PC-3 (cell line): ENCODE data around the gene NT5DC3. TPM values are rescaled to one million over a fixed set of nuclear protein-coding genes. Genes with fewer than 3 reads are reported as not detected.

Source experiments
- ATAC-seq: fragments of 200-7000 bp; cut with Tn5 transposase; 2 replicates; pipeline ENCODE4 v1.9.1; 2020; ENCODE audit warnings: mild to moderate bottlenecking, moderate library complexity
- BruUV-seq: library from RNA; stranded (reverse); fragments of 400-500 nt; replicated peaks from 2 replicates; lab custom pipeline; 2021; lab: Mats Ljungman, UMichigan
- CTCF ChIA-PET: fragments of 300-600 bp; sonication (Branson Sonifier 250); formaldehyde crosslinking; loops from one replicate; lab custom pipeline; 2022; ENCODE audit warnings: antibody characterized with exemption; lab: Charles Lee
- POLR2A ChIA-PET: fragments of 300-600 bp; sonication (Branson Sonifier 250); formaldehyde crosslinking; loops from one replicate; lab custom pipeline; 2022; ENCODE audit warnings: antibody characterized with exemption; ENCODE audit not compliant: unreplicated experiment; lab: Charles Lee
- DNase-seq: peaks from one replicate; pipeline ENCODE4 v3.0.0-alpha.2; 2015
- H2AFZ ChIP-seq: fragments of 300-600 bp; sonication (generic); 2 replicates; pipeline ENCODE4 v1.6.0; 2016; ENCODE audit warnings: antibody characterized with exemption, low read length
- H3F3A ChIP-seq: fragments of 300-600 bp; sonication (generic); one replicate; pipeline ENCODE4 v1.6.0; 2017; ENCODE audit warnings: antibody characterized with exemption, low read length, control low read depth, mild to moderate bottlenecking; ENCODE audit not compliant: unreplicated experiment
- H3K27ac ChIP-seq: fragments of 300-600 bp; sonication (generic); 2 replicates; pipeline ENCODE4 v1.5.1; 2016; ENCODE audit warnings: mild to moderate bottlenecking, low read length
- H3K27me3 ChIP-seq: fragments of 300-600 bp; sonication (generic); 2 replicates; pipeline ENCODE4 v1.6.1; 2016; ENCODE audit warnings: low read length, mixed read lengths
- H3K36me3 ChIP-seq: fragments of 300-600 bp; sonication (generic); 2 replicates; pipeline ENCODE4 v1.6.1; 2016; ENCODE audit warnings: low read depth, mixed run types, low read length, mixed read lengths
- H3K4me1 ChIP-seq: fragments of 300-600 bp; sonication (generic); 2 replicates; pipeline ENCODE4 v1.5.1; 2016; ENCODE audit warnings: low read length; ENCODE audit not compliant: insufficient read depth
- H3K4me2 ChIP-seq: fragments of 300-600 bp; sonication (generic); 2 replicates; pipeline ENCODE4 v1.6.0; 2016; ENCODE audit warnings: low read length
- H3K4me3 ChIP-seq: fragments of 300-600 bp; sonication (generic); 2 replicates; pipeline ENCODE4 v1.5.1; 2016; ENCODE audit warnings: mild to moderate bottlenecking, low read length, mixed read lengths
- H3K79me2 ChIP-seq: fragments of 300-600 bp; sonication (generic); 2 replicates; pipeline ENCODE4 v1.6.1; 2017; ENCODE audit warnings: low read length, mixed read lengths
- H3K9ac ChIP-seq: fragments of 300-600 bp; sonication (generic); 2 replicates; pipeline ENCODE4 v1.6.0; 2016; ENCODE audit warnings: mild to moderate bottlenecking, low read length
- H3K9me2 ChIP-seq: fragments of 300-600 bp; sonication (generic); replicated peaks from 2 replicates; pipeline ENCODE4 v1.6.1; 2016; ENCODE audit warnings: mixed run types, low read length, mixed read lengths
- H3K9me3 ChIP-seq: fragments of 300-600 bp; sonication (generic); 2 replicates; pipeline ENCODE4 v1.6.1; 2016; ENCODE audit warnings: low read length, mixed read lengths
- H4K20me1 ChIP-seq: fragments of 300-600 bp; sonication (generic); 2 replicates; pipeline ENCODE4 v1.6.1; 2016; ENCODE audit warnings: low read length, mixed read lengths
- CTCF ChIP-seq: fragments of 300-600 bp; sonication (generic); conservative IDR thresholded peaks from 2 replicates; pipeline ENCODE4 v1.5.1; 2017; ENCODE audit warnings: antibody characterized with exemption, low read depth, mild to moderate bottlenecking, low read length
- EZH2 ChIP-seq: fragments of 300-600 bp; sonication (generic); IDR thresholded peaks from one replicate; pipeline ENCODE4 v1.6.1; 2017; ENCODE audit warnings: antibody characterized with exemption, mild to moderate bottlenecking, low read length; ENCODE audit not compliant: unreplicated experiment
- EZH2phosphoT487 ChIP-seq: fragments of 300-600 bp; sonication (generic); IDR thresholded peaks from 2 replicates; pipeline ENCODE4 v1.6.1; 2018; ENCODE audit warnings: mild to moderate bottlenecking, antibody characterized with exemption, low read length, borderline replicate concordance
- intact Hi-C: fragments of 100-400 bp; cut with micrococcal nuclease; formaldehyde crosslinking; loops from 2 replicates; pipeline ENCODE4 v1.9.0; 2023
- total RNA-seq: library from RNA; depleted of rRNA; stranded (reverse); fragments of >200 nt; gene quantifications from 2 replicates; pipeline ENCODE4 v1.2.3, GENCODE V29; 2014

The NT5DC3 gene
- total RNA-seq, 1 experiment from 2014 or later = 15.7 TPM

- Histone ChIP-seq H3K79me2 (no peaks in the 10 kb centered on the region), H3F3A (no peaks in the 10 kb centered on the region), H3K36me3 (peaks cover 52% of the 10 kb centered on the region), H2AFZ (no peak overlapping the region), H3K9me2 (no peaks in the 10 kb centered on the region), H3K4me2 (no peak overlapping the region), H3K9me3 (no peaks in the 10 kb centered on the region), H3K27ac (no peak overlapping the region), H4K20me1 (no peaks in the 10 kb centered on the region), H3K4me1 (peaks cover under 1% of the 10 kb centered on the region; the same call in 1 of the 2 replicates), H3K4me3 (no peak overlapping the region), H3K9ac (no peak overlapping the region), H3K27me3 (no peaks in the 10 kb centered on the region)
- intact Hi-C loops = no loop called here
- BruUV-seq = no TSS peak
- CTCF ChIA-PET = no interaction called here
- no peak for ATAC-seq
- POLR2A ChIA-PET = no interaction called here
- TF ChIP-seq CTCF (no peak), EZH2 (no peak), EZH2phosphoT487 (no peak)
- no peak for DNase-seq
These were observed 46.5 kb downstream of the NT5DC3 start for GRCh38 chr12:103794309-103795213.

- H3K9ac ChIP-seq = no peak overlapping the region
- no peak overlapping the region for H2AFZ ChIP-seq
- no TSS peak for BruUV-seq
- CTCF ChIA-PET = no interaction called here
- H3K9me3 ChIP-seq = no peaks in the 10 kb centered on the region
- POLR2A ChIA-PET = no interaction called here
- no peaks in the 10 kb centered on the region for H3K4me1 ChIP-seq
- H4K20me1 ChIP-seq = no peaks in the 10 kb centered on the region
- no peak overlapping the region for H3K4me3 ChIP-seq
- peaks cover 49% of the 10 kb centered on the region for H3K36me3 ChIP-seq
- DNase-seq = no peak
- no peak for TF ChIP-seq CTCF
- no peak for TF ChIP-seq EZH2phosphoT487
- TF ChIP-seq EZH2 = no peak
- no peaks in the 10 kb centered on the region for H3K9me2 ChIP-seq
- no peaks in the 10 kb centered on the region for H3K79me2 ChIP-seq
- no peak overlapping the region for H3K27ac ChIP-seq
- intact Hi-C loops = no loop called here
- no peaks in the 10 kb centered on the region for H3K27me3 ChIP-seq
- no peak overlapping the region for H3K4me2 ChIP-seq
- no peak for ATAC-seq
- H3F3A ChIP-seq = no peaks in the 10 kb centered on the region
These were observed 47.5 kb downstream of the NT5DC3 start for GRCh38 chr12:103793512-103794045.

- Histone ChIP-seq H3K36me3 (peaks cover 50% of the 10 kb centered on the region), H2AFZ (no peak overlapping the region), H3K4me1 (no peaks in the 10 kb centered on the region), H3K4me2 (no peak overlapping the region), H3K79me2 (no peaks in the 10 kb centered on the region), H3F3A (no peaks in the 10 kb centered on the region), H3K9ac (no peak overlapping the region), H3K27me3 (no peaks in the 10 kb centered on the region), H4K20me1 (no peaks in the 10 kb centered on the region), H3K27ac (no peak overlapping the region), H3K4me3 (no peak overlapping the region), H3K9me2 (no peaks in the 10 kb centered on the region), H3K9me3 (no peaks in the 10 kb centered on the region)
- TF ChIP-seq EZH2phosphoT487 = no peak
- no peak for TF ChIP-seq CTCF
- TF ChIP-seq EZH2 = no peak
- no peak for ATAC-seq
- POLR2A ChIA-PET = interaction anchor here (0.6 kb wide), 1 partner anchor 41 kb away, joined by 3 read pairs; no protein-coding TSS in a partner anchor
- DNase-seq = no peak
- BruUV-seq = no TSS peak
- CTCF ChIA-PET = no interaction called here
- intact Hi-C loops = no loop called here
These were observed 48.0 kb downstream of the NT5DC3 start for GRCh38 chr12:103793046-103793445.
